HG03103 (cell line): ENCODE data around the gene INO80E.

ENCODE experiments used
- ATAC-seq: cut with Tn5 transposase; IDR thresholded peaks from one replicate; pipeline ENCODE4 v1.9.1; 2021; ENCODE audit warnings: low read depth; ENCODE audit not compliant: unreplicated experiment

INO80E gene

GRCh38 chr16:29975134-29975538 is 20.9 kb upstream of the INO80E start:
- ATAC-seq = no peak

- ATAC-seq = no peak
Observed at GRCh38 chr16:29975811-29976511, 20.1 kb upstream of the INO80E start.

- no peak for ATAC-seq
Observed at GRCh38 chr16:29977063-29977825, 18.8 kb upstream of the INO80E start.

DNA sequence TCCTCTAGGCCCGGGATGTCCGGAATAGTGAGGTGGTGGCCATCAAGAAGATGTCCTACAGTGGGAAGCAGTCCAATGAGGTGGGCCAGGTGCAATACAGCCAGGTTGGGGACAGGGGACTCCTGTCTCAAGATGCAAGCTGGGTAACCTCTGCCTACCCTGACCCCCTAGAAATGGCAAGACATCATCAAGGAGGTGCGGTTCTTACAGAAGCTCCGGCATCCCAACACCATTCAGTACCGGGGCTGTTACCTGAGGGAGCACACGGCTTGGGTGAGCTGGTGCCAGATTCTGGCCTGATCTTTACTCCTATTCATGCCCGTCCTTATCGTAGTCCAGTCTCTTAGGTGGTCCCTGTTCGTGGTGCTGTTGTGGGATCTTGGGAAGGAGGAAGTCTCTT is 18.0 kb upstream of the INO80E start:
- ATAC-seq = no peak

DNA sequence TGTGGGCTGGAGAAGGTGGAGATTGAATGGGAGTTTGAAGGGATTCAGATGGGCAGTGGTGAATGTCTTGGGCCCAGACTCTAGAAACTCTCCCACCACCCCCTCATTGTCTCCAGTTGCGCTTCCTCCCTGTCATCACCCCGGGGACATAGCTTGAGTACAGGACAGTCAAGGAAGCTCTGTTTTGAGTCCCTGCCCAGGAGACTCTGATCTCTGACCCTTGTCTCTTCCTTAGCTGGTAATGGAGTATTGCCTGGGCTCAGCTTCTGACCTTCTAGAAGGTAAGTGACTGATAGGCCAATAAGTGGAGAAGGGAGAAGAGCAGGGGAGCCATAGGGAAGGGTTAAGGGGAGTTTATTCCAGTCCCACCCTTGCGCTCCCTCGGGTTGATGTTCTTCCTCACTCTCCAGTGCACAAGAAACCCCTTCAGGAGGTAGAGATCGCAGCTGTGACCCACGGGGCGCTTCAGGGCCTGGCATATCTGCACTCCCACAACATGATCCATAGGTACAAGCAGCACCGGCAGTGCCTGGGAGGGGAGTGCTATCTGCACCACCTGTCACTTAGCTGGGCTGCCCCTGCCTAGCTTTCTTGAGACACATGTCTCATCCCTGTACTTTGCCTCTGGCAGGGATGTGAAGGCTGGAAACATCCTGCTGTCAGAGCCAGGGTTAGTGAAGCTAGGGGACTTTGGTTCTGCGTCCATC is 17.3 kb upstream of the INO80E start:
- no peak for ATAC-seq

- ATAC-seq = no peak
Observed at GRCh38 chr16:29982560-29983419, 13.3 kb upstream of the INO80E start.

DNA sequence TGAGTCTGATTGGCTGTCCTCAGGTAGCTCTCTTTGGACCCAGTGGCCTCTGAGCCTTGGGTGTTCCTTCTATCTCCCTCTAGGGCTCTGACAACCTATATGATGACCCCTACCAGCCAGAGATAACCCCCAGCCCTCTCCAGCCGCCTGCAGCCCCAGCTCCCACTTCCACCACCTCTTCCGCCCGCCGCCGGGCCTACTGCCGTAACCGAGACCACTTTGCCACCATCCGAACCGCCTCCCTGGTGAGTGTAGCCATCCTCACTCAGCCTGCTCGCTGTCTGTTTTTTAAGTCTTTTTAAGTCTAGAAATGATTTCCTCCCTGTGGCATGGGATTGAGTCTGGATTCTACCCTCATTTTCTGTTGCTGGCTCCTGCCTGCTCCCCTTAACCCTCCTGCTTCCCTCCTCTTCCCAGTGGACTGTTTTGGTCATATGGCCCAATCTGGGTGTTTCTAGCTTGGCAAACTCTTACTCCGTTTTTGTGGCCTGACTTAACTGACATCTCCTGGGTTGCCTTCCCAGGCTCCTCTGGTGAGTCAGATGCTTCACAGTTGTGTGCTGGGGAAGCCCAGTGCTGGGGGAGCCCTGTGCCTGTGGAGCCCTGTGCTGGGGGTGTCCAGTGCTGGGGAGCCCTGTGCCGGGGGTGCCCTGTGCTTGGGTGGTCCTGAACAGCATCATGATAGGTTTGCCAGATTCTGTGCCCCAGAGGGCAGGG is 12.5 kb upstream of the INO80E start:
- ATAC-seq = no peak

DNA sequence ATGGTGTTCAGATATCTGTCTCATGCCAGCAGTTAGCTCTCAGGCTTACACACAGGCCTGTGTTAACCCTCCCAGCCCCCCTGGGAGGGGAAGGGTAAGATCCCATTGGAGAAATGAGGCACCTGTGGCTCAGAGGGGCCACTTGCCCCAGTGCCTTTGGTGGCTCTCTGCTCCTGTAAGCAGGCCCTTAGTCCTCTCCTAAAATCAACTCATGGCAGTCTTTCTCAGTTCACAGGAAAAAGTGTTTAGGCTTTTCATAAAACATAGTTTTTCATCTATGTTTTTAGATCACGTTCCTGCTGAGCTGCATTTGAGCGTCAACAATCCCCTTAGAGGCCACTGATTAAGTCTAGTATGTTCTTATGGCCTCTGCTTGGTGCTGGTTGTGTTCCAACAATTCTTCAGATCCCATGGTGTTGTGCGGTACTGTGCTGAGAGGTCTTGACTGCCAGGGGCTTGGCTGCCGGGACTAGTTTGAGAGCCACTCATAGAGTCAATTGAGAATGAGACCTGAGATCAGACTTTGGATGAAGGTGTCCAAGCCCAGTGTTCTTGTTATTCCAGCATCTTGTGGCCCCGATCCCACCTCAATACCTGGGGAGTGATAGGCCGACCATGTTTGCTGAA is 11.8 kb upstream of the INO80E start:
- ATAC-seq = no peak

DNA sequence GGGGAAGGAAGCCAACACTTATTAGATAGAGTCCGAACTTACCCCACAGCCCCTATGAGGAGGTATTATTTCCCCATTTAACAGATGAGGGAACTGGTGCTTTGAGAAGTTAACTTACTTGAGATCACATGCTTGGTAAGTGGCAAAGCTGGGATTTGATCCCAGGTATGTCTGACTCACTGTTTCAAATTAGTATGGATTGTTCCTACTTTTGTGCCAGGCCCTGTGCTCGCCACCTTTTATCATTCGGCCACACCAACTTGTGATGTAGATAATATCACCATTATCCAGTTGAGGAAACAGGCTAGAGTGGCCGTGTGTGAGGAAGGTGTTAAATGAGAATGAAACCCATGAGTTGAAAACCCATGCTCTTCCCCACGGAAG is 11.3 kb upstream of the INO80E start:
- no peak for ATAC-seq

DNA sequence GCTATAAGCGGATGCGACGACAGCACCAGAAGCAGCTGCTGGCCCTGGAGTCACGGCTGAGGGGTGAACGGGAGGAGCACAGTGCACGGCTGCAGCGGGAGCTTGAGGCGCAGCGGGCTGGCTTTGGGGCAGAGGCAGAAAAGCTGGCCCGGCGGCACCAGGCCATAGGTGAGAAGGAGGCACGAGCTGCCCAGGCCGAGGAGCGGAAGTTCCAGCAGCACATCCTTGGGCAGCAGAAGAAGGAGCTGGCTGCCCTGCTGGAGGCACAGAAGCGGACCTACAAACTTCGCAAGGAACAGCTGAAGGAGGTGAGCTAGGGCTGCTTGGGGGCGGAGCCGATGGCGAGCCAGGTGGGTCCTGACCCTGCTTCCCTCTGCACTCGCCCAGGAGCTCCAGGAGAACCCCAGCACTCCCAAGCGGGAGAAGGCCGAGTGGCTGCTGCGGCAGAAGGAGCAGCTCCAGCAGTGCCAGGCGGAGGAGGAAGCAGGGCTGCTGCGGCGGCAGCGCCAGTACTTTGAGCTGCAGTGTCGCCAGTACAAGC is 10.7 kb upstream of the INO80E start:
- ATAC-seq = no peak

GRCh38 chr16:29986231-29986630 is 9.8 kb upstream of the INO80E start:
- no peak for ATAC-seq

GRCh38 chr16:29986931-29987330 is 9.1 kb upstream of the INO80E start:
- ATAC-seq = no peak

- ATAC-seq = no peak
Observed at GRCh38 chr16:29987371-29988085, 8.5 kb upstream of the INO80E start.

GRCh38 chr16:29988346-29989075 is 7.5 kb upstream of the INO80E start:
- ATAC-seq = no peak

DNA sequence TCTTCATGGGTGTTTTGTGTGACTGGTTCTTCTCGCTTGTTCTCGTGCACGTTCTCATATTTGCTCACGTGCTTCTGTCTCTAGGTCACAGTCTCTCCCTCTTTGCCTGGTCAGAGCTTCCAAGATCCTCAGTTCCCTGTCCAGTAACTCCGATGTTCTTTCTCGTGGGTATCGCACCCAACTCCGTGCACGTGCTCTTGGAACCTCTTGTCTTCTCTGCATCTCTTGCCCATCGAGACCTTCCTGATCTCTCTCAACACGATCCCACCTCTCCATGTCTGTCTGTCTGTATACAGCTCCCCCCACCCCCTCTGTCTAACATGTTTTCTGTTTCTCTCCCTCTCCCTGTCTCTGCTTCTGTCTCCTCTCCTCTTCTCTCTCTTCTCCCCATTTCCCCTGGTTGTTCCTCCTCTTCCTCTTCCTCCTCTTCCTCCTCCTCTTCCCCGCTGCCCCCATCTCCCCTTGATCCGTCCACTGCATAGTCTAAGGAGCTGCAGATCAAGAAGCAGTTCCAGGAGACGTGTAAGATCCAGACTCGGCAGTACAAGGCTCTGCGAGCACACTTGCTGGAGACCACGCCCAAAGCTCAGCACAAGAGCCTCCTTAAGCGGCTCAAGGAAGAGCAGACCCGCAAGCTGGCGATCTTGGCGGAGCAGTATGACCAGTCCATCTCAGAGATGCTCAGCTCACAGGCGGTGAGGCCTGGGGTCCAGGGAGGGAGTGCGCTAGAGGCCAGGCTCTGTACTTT is 6.8 kb upstream of the INO80E start:
- no peak for ATAC-seq

DNA sequence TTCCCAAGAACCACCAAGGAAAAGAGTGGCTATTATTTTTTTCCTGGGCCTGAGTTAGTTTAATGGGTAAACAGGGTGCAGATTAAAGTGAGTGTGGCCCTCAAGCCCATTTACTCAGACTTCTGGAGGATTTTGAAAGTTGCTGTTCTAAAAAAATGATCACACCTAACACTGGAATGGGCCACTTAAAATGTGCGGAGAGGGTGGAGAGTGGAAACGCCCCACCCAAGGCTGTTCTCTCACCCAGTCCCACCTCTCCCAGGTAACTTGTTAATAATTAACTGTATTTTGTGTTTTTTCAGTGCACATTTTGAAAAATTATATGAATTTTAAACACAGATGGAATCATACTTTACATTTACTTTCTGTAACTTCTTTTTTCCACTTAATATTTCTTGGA is 6.0 kb upstream of the INO80E start:
- ATAC-seq = no peak

DNA sequence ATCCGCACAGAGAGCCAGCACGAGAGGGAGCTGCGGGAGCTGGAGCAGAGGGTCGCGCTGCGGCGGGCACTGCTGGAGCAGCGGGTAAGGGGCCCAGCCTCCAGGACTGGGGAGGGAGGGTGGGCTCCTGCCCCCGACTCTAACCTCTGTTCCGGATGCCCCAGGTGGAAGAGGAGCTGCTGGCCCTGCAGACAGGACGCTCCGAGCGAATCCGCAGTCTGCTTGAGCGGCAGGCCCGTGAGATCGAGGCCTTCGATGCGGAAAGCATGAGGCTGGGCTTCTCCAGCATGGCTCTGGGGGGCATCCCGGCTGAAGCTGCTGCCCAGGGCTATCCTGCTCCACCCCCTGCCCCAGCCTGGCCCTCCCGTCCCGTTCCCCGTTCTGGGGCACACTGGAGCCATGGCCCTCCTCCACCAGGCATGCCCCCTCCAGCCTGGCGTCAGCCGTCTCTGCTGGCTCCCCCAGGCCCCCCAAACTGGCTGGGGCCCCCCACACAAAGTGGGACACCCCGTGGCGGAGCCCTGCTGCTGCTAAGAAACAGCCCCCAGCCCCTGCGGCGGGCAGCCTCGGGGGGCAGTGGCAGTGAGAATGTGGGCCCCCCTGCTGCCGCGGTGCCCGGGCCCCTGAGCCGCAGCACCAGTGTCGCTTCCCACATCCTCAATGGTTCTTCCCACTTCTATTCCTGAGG is 5.0 kb upstream of the INO80E start:
- no peak for ATAC-seq
